Aorta (tissue), 5 donors: ENCODE data around the gene KLKB1. TPM values are rescaled to one million over a fixed set of nuclear protein-coding genes. Genes with fewer than 3 reads are reported as not detected.
"Not testable (repeated sequence)": the region's sequence is repeated elsewhere in the genome, so short reads cannot be mapped to it uniquely, and the experiment has no call there.

Experiments
- ATAC-seq: fragments of 200-7000 bp; cut with Tn5 transposase; one replicate; pipeline ENCODE4 v1.9.1; 2022; ENCODE audit warnings: moderate library complexity; ENCODE audit not compliant: low FRiP score
- DNase-seq, 2 donors: peaks; one replicate each; pipeline ENCODE4 v3.0.0-alpha.2; 2020
- H3K27ac ChIP-seq, 2 donors: one replicate each; pipeline ENCODE4 v1.5.1; 2013; ENCODE audit warnings: low read length in 2 of 2, mild to moderate bottlenecking in 2 of 2, moderate library complexity in 2 of 2, control low read depth in 1 of 2, inconsistent platforms in 1 of 2, low read depth in 1 of 2
- H3K27me3 ChIP-seq, 2 donors: one replicate each; pipeline ENCODE4 v1.6.1; 2013; ENCODE audit warnings: control low read depth in 1 of 2, low read length in 1 of 2, mild to moderate bottlenecking in 1 of 2, moderate library complexity in 1 of 2; ENCODE audit not compliant: insufficient read depth in 2 of 2, control insufficient read depth in 1 of 2
- H3K36me3 ChIP-seq, 2 donors: one replicate each; pipeline ENCODE4 v1.6.1; 2013; ENCODE audit warnings: control low read depth in 1 of 2, low read length in 1 of 2, mild to moderate bottlenecking in 1 of 2; ENCODE audit not compliant: insufficient read depth in 2 of 2, control insufficient read depth in 1 of 2
- H3K4me1 ChIP-seq, 2 donors: one replicate each; pipeline ENCODE4 v1.6.1; 2013; ENCODE audit warnings: low read length in 2 of 2, control low read depth in 1 of 2, mild to moderate bottlenecking in 1 of 2, moderate library complexity in 1 of 2; ENCODE audit not compliant: insufficient read depth in 2 of 2, control insufficient read depth in 1 of 2
- H3K4me3 ChIP-seq, 2 donors: one replicate each; pipeline ENCODE4 v1.5.1; 2013; ENCODE audit warnings: low read length in 2 of 2, control low read depth in 1 of 2, mild to moderate bottlenecking in 1 of 2
- H3K9me3 ChIP-seq: one replicate; pipeline ENCODE4 v1.6.1; 2013; ENCODE audit warnings: mild to moderate bottlenecking, low read length; ENCODE audit not compliant: control insufficient read depth
- WGBS, 2 donors: extraction: QIAGEN DNeasy Blood & Tissue Kit; methylation state at CpG; one replicate each; pipeline ENCODE4 v1.1.7; 2013; 5-methylcytosine and 5-hydroxymethylcytosine counted together
- intact Hi-C, 2 donors: fragments of 100-400 bp; cut with DNase I; formaldehyde crosslinking; loops; one replicate each; pipeline versions ENCODE4 v1.14.2 to v1.15.0; 2022
- polyA plus RNA-seq, 2 donors: library from polyadenylated mRNA; stranded (reverse); fragments of 200-250 nt; gene quantifications; one replicate each; pipeline ENCODE4 v1.2.3, GENCODE V29; 2013
- total RNA-seq, 2 donors: library from RNA; stranded (reverse); fragmentation: NEBNext Ultra II Directional; extraction: Animal tissue kit (Norgen Biotek cat#: 25700); gene quantifications; one replicate each; pipeline ENCODE4 v1.2.1, GENCODE V29; 2021
- donor health status: healthy with polysubstance abuse.
- donor health status: Bipolar disorder and iron deficiency.
- donor health status: DM: no; HTN: no; CAD: no.
- donor health status: DM: no; HTN: no; CAD: no.
- donor health status: DM: yes; HTN: yes; CAD: no.

KLKB1 gene
- total and polyA plus RNA-seq, 4 donors: 1.2 to 7.3 (median 2.2) TPM; not detected in 1

- Histone ChIP-seq H3K9me3 (no peaks in the 10 kb centered on the region), H3K36me3 (no peaks in the 10 kb centered on the region), H3K27ac (no peak overlapping the region), H3K27me3 (no peaks in the 10 kb centered on the region), H3K4me3 (no peak overlapping the region), H3K4me1 (no peaks in the 10 kb centered on the region)
- intact Hi-C loops: no loop called here
- 58 to 62% methylated on average over 8 of the region's 8 CpGs for WGBS, 2 donors
- no peak for DNase-seq
- no peak for ATAC-seq
Observed at GRCh38 chr4:186249785-186250754, 22.8 kb downstream of the KLKB1 start.

GRCh38 chr4:186250760-186251159 lies 23.5 kb downstream of the KLKB1 start:
- no peak for ATAC-seq
- WGBS, 2 donors: 52 to 69% methylated on average over 2 of the region's 2 CpGs
- intact Hi-C loops: no loop called here
- H3K4me1 ChIP-seq: no peaks in the 10 kb centered on the region
- no peak overlapping the region for H3K4me3 ChIP-seq
- H3K27ac ChIP-seq: no peak overlapping the region
- H3K27me3 ChIP-seq: no peaks in the 10 kb centered on the region
- no peaks in the 10 kb centered on the region for H3K9me3 ChIP-seq
- H3K36me3 ChIP-seq: no peaks in the 10 kb centered on the region
- DNase-seq: no peak

- 91 to 92% methylated on average over 3 of the region's 3 CpGs for WGBS, 2 donors
- Histone ChIP-seq H3K27me3 (no peaks in the 10 kb centered on the region), H3K9me3 (no peaks in the 10 kb centered on the region), H3K27ac (no peak overlapping the region), H3K36me3 (no peaks in the 10 kb centered on the region), H3K4me3 (no peak overlapping the region), H3K4me1 (no peaks in the 10 kb centered on the region)
- DNase-seq (no peak), ATAC-seq (no peak)
- intact Hi-C loops: no loop called here
Observed at GRCh38 chr4:186255122-186255521, 27.8 kb downstream of the KLKB1 start.

GRCh38 chr4:186258216-186258811 lies 31.0 kb downstream of the KLKB1 start:
- Histone ChIP-seq H3K27ac (no peak overlapping the region), H3K9me3 (no peaks in the 10 kb centered on the region), H3K36me3 (no peaks in the 10 kb centered on the region), H3K27me3 (no peaks in the 10 kb centered on the region), H3K4me1 (no peaks in the 10 kb centered on the region), H3K4me3 (no peak overlapping the region)
- WGBS, 2 donors: 91% methylated on average over 12 of the region's 12 CpGs
- DNase-seq (no peak), ATAC-seq (no peak)
- intact Hi-C loops: no loop called here

GRCh38 chr4:186260117-186260503 lies 32.8 kb downstream of the KLKB1 start:
- ATAC-seq (no peak), DNase-seq (no peak)
- Histone ChIP-seq H3K36me3 (no peaks in the 10 kb centered on the region), H3K27me3 (no peaks in the 10 kb centered on the region), H3K9me3 (no peaks in the 10 kb centered on the region), H3K27ac (no peak overlapping the region), H3K4me1 (no peaks in the 10 kb centered on the region), H3K4me3 (no peak overlapping the region)
- 72 to 75% methylated on average over 6 of the region's 6 CpGs for WGBS, 2 donors
- intact Hi-C loops: no loop called here

- 68 to 72% methylated on average over 12 of the region's 12 CpGs for WGBS, 2 donors
- Histone ChIP-seq H3K36me3 (no peaks in the 10 kb centered on the region), H3K27me3 (no peaks in the 10 kb centered on the region), H3K4me1 (no peaks in the 10 kb centered on the region), H3K27ac (no peak overlapping the region), H3K4me3 (no peak overlapping the region), H3K9me3 (no peaks in the 10 kb centered on the region)
- DNase-seq (no peak), ATAC-seq (no peak)
- intact Hi-C loops: no loop called here
Observed at GRCh38 chr4:186260504-186261448, 33.5 kb downstream of the KLKB1 start.

GRCh38 chr4:186264660-186265059 lies 37.4 kb downstream of the KLKB1 start:
- WGBS, 2 donors: 90 to 94% methylated on average over 7 of the region's 7 CpGs
- H3K27ac ChIP-seq: no peak overlapping the region
- H3K9me3 ChIP-seq: no peaks in the 10 kb centered on the region
- no peaks in the 10 kb centered on the region for H3K4me1 ChIP-seq
- intact Hi-C loops: no loop called here
- H3K36me3 ChIP-seq: no peaks in the 10 kb centered on the region
- H3K4me3 ChIP-seq: no peak overlapping the region
- DNase-seq (no peak), ATAC-seq (no peak)
- no peaks in the 10 kb centered on the region for H3K27me3 ChIP-seq

- H3K4me1 ChIP-seq, H3K27me3 ChIP-seq, H3K27ac ChIP-seq, H3K4me3 ChIP-seq, ATAC-seq, intact Hi-C loops, H3K9me3 ChIP-seq, H3K36me3 ChIP-seq, DNase-seq: not testable (repeated sequence)
- WGBS, 2 donors: 88 to 96% methylated on average over 11 of the region's 11 CpGs
Observed at GRCh38 chr4:186265250-186265649, 37.9 kb downstream of the KLKB1 start.
